Activated naive CD8-positive, alpha-beta T cell treated with anti-CD3 and anti-CD28 coated beads, Interleukin-2, amount 50 U/mL, for 16 hours (primary cell): ENCODE results near the gene CCDC187.

Experiments used
- DNase-seq: peaks from one replicate; pipeline ENCODE4 v3.0.0-alpha.2; 2020; ENCODE audit warnings: low read depth, low spot score

The CCDC187 gene

DNA sequence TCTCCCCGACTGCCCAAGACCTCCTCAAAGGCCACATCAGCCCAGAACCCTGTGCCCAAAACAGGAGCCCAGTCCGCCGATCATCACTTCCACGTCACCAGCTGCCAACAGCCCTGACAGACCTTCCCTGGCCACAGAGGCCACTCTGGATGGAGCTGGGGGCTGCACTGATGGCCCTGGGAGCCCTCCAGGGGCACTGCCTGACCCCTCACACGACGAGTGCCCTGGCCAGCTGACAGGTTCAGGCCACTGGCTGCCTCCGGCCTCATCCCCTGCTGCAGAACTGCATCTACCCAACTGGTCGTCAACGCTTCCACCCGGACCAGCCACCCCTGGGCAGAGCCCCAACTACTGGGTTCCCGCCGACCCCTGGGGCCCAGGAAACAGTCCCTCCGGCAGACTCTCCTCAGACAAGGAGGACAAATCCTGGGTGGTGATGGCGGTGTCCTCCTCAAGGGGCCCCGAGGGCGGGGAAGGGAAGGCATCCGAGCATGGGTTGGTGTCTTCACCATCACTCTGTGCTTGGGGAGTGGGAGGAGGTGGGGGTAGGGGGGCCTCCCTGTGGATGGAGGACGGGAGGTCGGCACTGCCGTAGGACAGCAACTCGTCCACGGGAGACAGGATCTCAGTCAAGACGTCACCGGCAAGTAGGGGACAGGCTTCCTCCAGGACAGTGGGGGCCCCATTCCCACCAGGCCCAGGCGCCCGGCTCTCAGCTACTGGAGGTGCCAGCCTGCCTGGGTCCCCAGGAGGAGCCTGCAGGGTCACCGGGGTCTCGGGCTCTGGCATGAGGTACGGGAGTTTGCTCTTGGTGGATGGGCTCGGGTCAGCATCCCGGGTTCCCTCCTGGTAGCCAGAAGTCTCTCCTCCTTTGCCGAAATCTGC lies 50.4 kb downstream of the CCDC187 start:
- DNase-seq, result no peak

DNA sequence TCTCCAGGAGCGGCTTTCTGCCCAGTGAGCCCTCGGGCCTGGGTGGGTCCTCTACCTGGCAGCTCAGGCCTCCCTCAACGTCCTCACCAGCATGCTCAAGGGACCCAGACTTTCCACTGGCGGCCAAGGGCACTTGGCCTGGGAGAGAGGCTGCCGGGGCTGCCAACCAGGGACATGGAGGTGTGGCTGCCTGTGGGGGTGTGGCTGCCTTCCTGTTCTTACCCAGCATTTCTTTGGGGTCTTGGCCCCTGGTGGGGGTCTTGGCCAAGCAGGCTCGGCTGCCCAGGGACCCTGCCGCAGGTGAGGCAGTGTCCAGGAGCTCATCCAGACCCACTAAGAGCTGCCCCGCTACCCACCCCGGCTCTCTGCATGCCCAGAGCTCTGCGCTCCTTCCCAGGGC lies 51.0 kb downstream of the CCDC187 start:
- DNase-seq, result no peak

GRCh38 chr9:136252281-136252680 lies 51.6 kb downstream of the CCDC187 start:
- DNase-seq, result no peak

DNA sequence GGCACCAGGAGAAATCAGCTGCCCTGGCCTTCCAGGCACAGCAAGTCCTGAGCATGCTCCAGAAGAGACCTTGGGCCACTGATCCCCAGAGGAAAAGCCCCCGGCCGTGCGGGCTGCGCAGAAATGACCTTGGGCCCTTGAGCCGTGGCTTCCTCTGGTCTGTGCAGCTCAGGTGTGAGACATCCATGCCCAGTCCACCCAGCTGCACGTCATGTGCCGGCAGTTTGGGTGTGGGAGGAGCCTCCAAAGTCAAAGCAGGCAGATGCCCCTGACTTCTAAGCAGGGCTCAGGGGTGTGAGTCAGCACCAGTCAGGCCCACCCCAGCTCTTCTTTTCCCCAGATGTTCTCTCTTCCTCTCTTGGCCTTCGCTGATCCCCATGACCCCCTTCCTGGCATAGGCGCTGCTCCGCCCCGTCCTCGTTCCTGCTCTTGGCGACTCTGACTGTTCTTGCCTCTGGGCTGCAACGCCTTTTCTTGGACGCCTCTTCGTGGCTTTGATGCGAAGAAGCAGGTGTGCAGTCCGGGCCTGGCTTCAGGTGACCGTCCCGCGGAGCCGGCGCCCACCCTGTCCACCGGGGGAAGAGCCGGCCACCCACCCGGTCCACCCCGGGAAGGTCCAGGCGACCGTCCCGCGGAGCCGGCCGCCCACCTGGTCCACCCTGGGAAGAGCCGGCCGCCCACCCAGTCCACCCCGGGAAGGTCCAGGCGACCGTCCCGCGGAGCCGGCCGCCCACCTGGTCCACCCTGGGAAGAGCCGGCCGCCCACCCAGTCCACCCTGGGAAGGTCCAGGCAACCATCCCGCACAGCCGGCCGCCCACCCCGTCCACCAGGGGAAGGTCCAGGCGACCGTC lies 52.4 kb downstream of the CCDC187 start:
- no peak for DNase-seq

- DNase-seq, result no peak
These were observed 53.2 kb downstream of the CCDC187 start for GRCh38 chr9:136250676-136251075.

GRCh38 chr9:136249877-136250559 lies 53.9 kb downstream of the CCDC187 start:
- DNase-seq, result no peak

DNA sequence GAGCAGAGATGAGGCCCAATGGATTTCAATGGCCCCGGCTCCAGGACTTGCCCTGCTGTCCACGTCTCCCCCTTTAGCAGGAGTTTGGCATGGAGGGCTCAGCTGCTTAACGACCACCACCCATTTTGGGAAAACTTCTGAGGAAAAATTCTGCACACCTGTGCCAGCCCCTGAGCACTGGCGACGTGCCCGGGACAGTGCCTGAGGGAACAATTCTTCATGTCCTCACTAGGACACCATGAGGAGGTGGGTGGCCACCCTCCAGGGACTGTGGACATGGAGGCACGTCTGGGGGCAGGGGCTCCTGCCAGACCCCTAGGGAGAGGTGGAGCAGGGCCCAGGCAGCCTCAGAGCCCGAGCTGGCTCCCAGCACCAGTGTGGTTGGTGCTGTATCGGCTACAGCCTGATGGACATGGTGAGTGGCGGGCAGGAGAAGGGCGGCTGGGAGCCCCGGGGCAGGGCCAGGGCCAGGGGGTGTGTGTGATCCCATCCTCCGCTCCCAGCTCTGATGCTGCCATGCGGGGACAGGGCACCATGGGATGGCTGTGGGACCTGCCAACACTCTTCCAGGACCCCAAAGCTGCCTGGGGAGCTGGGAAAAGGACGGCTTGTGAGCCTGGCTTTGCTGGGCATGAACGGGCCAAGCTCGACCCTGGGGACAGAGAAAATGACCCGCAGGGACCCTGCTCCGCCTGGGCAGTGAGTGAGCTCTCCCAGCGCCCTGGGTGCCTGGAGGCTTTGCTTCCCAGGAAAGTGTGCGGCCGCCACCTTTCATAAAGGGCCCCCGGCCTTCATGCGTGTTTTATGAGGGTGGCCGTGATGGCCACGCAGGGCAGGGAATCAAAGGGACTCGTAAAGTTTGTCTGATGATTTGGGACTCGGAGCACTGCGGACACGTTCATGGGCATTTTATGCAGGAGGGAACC lies 54.7 kb downstream of the CCDC187 start:
- DNase-seq, result no peak

DNA sequence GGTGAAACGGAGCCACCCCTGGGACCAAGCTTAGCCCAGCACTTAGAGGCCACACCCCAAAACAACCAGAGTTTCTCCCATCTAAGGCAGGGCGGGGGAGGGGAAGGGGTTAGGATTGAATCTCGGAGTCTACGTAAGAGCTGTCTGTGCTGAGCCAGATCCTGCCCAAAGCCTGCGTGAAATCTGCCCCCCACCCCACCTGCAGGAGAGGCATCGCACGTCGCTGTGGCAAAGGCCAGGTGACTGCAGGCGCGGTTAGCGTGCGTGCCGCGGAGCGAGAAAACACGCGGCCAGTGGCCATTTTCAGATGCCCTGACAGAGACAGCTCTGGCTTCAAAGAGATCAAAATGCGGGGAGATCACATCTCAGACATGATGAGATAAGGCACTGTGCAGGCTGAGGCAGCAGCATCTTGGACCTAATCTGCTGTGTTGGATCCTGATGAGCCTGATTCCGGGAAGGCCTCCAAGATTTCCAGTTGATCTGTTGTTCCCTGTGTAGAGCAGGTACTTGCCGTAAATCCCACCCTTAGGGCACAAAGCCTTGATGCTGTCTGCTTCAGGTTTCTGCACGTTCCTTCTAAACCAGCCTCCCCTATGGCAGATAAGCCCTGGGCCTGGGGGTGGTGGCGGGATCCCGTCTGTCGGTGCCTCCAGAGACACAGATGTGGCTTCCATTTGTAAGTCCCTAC lies 55.8 kb downstream of the CCDC187 start:
- DNase-seq, result no peak

DNA sequence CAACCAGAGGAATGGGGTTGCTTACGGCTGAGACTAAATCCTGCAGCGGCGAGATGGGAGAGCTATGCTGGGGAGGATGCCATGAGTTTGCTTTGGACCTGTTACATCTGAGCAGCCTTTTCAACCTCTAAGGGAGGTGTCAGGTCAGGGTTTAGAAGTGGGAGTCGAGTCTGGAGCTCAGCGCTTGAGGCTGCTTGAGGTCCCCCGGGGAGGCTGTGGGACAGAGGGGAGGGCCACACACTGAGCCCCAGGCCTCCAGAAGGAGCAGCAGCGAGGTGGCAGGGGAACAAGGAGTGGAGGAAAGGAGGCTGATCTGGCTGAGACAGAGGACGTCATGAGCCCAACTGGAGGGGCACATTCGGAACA lies 56.4 kb downstream of the CCDC187 start:
- DNase-seq, result no peak

DNA sequence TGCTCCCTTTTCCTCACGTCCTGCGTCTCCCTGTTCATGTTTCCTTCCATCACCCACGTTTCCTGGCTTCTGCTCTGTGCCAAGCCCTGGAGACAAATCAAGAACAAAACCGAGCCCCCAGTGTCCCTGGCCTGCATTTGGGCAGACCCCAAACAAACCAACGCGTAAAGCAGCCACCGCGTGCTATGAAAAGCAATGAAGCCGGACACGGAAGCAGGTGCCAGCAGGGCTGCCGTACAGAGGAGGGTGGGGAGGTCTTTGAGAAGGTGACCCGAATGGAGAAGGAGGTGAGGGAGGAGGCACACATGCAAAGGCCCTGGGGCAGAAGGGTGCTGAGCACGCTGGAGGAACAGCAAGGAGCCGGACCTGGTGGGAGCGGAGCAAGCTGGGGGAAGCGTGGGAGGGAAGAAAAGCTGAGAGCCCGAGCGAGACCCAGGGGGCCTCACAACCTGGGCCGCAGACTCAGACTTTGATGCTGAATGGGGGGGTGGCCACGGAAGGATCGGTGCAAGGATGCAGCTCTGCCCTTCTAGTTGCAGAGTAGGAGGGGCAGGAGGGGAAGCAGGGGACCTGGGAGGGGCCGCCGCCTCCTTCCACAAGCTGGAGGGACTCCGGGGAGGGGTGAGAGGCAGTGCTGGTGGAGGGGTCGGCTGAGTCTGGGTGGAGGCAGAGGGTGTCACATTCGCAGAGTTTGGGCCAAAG lies 56.9 kb downstream of the CCDC187 start:
- DNase-seq, result no peak

DNA sequence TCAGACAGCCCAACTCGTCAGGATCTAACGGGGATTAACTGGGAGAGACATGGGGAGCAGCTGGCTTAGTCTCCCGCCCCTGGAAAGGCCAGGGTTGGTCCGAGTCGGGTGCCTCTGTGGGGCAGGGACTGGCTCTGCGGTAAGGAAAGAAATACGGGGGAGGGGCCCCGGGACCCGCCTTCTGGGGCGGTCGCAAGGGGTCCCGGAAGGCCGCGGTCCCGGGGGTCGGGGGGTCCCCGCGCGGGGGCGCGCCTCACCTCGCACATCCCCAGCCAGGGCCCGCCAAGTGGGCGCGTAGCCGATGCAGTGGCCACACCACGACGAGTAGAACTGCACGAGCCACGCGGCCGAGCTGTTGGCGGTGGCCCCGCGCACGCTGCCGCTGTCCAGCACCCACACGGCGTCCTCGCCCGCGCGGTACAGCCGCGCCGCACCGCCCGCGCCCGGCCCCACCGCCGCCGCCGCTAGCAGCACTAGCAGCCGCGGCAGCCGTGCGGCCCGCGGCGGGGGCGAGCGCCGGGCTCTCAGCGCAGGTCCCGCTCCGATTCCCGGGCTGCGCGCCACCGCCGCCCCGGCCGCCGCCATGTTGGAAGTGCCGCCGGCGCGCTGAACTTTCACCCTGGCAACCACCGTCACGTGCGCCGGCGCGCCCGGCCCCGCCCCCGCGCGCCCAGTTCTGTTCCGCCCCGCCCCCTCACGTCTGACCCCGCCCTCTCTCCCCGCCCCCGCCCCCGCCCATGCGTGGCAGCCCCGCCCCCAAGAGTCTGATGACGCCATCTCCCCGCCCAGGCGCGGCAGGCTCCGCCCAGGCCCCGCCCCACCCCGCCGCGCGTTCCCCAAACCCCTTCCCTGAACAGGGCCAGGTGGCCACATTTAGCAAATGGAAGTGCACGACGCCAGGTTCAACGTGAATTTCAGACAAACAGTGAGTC lies 58.4 kb downstream of the CCDC187 start, which contains the start of gene QSOX2:
QSOX2 (minus strand) TSS at position 594 of the 932 bp plus-strand sequence; CDS start at position 585, 9 bp downstream.
- DNase-seq, result peak; percentile 54

- DNase-seq, result no peak
These were observed 59.0 kb downstream of the CCDC187 start for GRCh38 chr9:136244969-136245218.

- DNase-seq, result peak; percentile 39
These were observed 59.5 kb downstream of the CCDC187 start for GRCh38 chr9:136244122-136244968.

- DNase-seq, result no peak
These were observed 60.3 kb downstream of the CCDC187 start for GRCh38 chr9:136243631-136244030.

GRCh38 chr9:136242918-136243525 lies 60.9 kb downstream of the CCDC187 start:
- DNase-seq, result no peak

DNA sequence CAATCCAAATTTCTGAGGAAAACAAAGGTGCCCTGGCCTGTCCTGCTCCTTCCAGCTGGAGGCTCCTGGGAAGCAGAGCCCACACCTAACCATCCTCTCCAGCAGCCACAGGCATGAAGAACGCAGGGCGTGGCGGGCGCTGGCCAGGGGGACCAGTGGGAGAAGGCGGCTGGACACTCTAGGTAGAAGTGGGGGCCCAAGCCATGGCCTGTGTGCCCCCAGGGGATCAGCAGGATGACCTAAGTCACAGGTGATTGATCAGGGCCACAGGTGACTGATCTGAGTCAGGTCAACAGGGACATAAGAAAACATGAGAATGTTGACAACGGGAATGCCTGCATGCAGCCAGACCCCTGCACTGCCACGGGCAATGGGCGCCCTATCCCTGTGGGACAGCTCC lies 61.6 kb downstream of the CCDC187 start:
- no peak for DNase-seq

GRCh38 chr9:136241542-136241941 lies 62.4 kb downstream of the CCDC187 start:
- DNase-seq, result no peak

DNA sequence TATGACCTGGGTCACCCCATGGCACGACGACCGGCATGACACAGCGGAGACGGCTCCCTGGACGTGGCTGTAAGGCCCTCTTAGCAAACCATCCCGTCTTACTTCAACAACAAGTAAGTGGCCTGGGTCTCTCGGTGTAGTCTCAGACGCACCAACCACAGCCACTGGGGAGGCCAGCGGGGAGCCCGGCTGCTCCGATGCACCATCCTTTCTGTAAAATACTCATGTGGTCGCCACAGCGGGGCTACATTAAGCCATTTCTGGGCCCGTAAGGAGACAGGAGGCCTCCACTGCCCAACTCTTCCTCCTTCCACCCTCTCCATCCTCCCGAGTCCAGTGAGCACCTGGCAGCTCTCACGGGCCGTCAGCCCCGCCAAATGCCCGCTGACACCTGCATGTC lies 63.0 kb downstream of the CCDC187 start:
- DNase-seq, result no peak
